Measurements from ENCODE around the gene VSTM4. TPM values are rescaled to one million over a fixed set of nuclear protein-coding genes. Genes with fewer than 3 reads are reported as not detected.
A peak's percentile ranks its signal among the peaks of the same experiment; 100 is the strongest.

The VSTM4 gene
- total RNA-seq, 1 donor from 2014 or later = 2.7 TPM

GRCh38 chr10:49075743-49076142, 39.6 kb downstream of the VSTM4 start:
- ATAC-seq (no peak), DNase-seq (ENCODE audit: low spot score) (no peak)

GRCh38 chr10:49074836-49075682, 40.3 kb downstream of the VSTM4 start:
- ATAC-seq (no peak), DNase-seq (ENCODE audit: low spot score) (no peak)

- no peak for ATAC-seq
- peak; percentile 18 for DNase-seq (ENCODE audit: low spot score)
These were observed 43.0 kb downstream of the VSTM4 start for GRCh38 chr10:49072166-49072885.

GRCh38 chr10:49071160-49071761, 44.1 kb downstream of the VSTM4 start:
- ATAC-seq = peak; percentile 55
- DNase-seq (ENCODE audit: low spot score) = no peak

- ATAC-seq (no peak), DNase-seq (ENCODE audit: low spot score) (no peak)
These were observed 44.6 kb downstream of the VSTM4 start for GRCh38 chr10:49070701-49071100.

GRCh38 chr10:49068672-49069217, 46.6 kb downstream of the VSTM4 start:
- ATAC-seq = no peak

GRCh38 chr10:49068209-49068608, 47.1 kb downstream of the VSTM4 start:
- DNase-seq (ENCODE audit: low spot score) (no peak), ATAC-seq (no peak)

More at GRCh38 chr10:49068672-49069217, 46.6 kb downstream of the VSTM4 start:
- no peak for DNase-seq (ENCODE audit: low spot score)

GRCh38 chr10:49066944-49067730, 48.2 kb downstream of the VSTM4 start:
- no peak for ATAC-seq

GRCh38 chr10:49062229-49062628, 53.1 kb downstream of the VSTM4 start:
- DNase-seq (ENCODE audit: low spot score) = no peak
- no peak for ATAC-seq

More at GRCh38 chr10:49066944-49067730, 48.2 kb downstream of the VSTM4 start:
- no peak for DNase-seq (ENCODE audit: low spot score)

- ATAC-seq = no peak
- DNase-seq (ENCODE audit: low spot score) = no peak
These were observed 53.7 kb downstream of the VSTM4 start for GRCh38 chr10:49061667-49062066.

- ATAC-seq (no peak), DNase-seq (ENCODE audit: low spot score) (peak; percentile 27)
These were observed 56.7 kb downstream of the VSTM4 start for GRCh38 chr10:49058463-49059255.

- ATAC-seq (no peak), DNase-seq (ENCODE audit: low spot score) (no peak)
These were observed 58.0 kb downstream of the VSTM4 start for GRCh38 chr10:49057231-49057880.

GRCh38 chr10:49056356-49056755, 59.0 kb downstream of the VSTM4 start:
- ATAC-seq = no peak
- DNase-seq (ENCODE audit: low spot score) = peak; percentile 32

- ATAC-seq (no peak), DNase-seq (ENCODE audit: low spot score) (no peak)
These were observed 60.0 kb downstream of the VSTM4 start for GRCh38 chr10:49055221-49055849.

- ATAC-seq = no peak
- no peak for DNase-seq (ENCODE audit: low spot score)
These were observed 60.6 kb downstream of the VSTM4 start for GRCh38 chr10:49054753-49055152.

GRCh38 chr10:49053998-49054692, 61.2 kb downstream of the VSTM4 start:
- ATAC-seq (no peak), DNase-seq (ENCODE audit: low spot score) (no peak)

- ATAC-seq (peak; percentile 24), DNase-seq (ENCODE audit: low spot score) (peak; percentile 44)
These were observed 62.0 kb downstream of the VSTM4 start for GRCh38 chr10:49053053-49053997.
